ENCODE measurements around the gene PRRC1.

PRRC1 gene

GRCh38 chr5:127517480-127518318 lies at the start of gene PRRC1 (continued):
- TF ChIP-seq ZFP41 (tag by site-specific recombination; IDR thresholded peaks at IDR 0.05; ENCODE audit: borderline replicate concordance) (no peak), ZBTB8A (tag by site-specific recombination; IDR thresholded peaks at IDR 0.05) (no peak; the same call in 1 of the 2 replicates), ZNF221 (tag by site-specific recombination; IDR thresholded peaks at IDR 0.05; ENCODE audit: borderline replicate concordance) (no peak), ZNF629 (tag by site-specific recombination; IDR thresholded peaks at IDR 0.05) (no peak), ZNF423 (tag by site-specific recombination; IDR thresholded peaks at IDR 0.05) (0 out of 2 replicates have a peak, but pooled peaks have one; percentile 48), ZNF776 (tag by site-specific recombination; IDR thresholded peaks at IDR 0.05; ENCODE audit: borderline replicate concordance) (no peak), ZNF24 (tag by site-specific recombination; IDR thresholded peaks at IDR 0.05) (no peak), ZNF560 (tag by site-specific recombination; IDR thresholded peaks at IDR 0.05; ENCODE audit: borderline replicate concordance) (no peak), ZNF19 (tag by site-specific recombination; IDR thresholded peaks at IDR 0.05; ENCODE audit: low read depth) (no peak), ZNF184 (tag by site-specific recombination; IDR thresholded peaks at IDR 0.05) (no peak), ZBTB21 (tag by site-specific recombination; IDR thresholded peaks at IDR 0.05) (no peak), MZF1 (tag by site-specific recombination; IDR thresholded peaks at IDR 0.05; ENCODE audit: borderline replicate concordance) (no peak), ZNF112 (tag by site-specific recombination; IDR thresholded peaks at IDR 0.05) (no peak), ZBTB48 (tag by site-specific recombination; IDR thresholded peaks at IDR 0.05) (peak; percentile 79; the same call in 1 of the 2 replicates), GLIS2 (tag by site-specific recombination; IDR thresholded peaks at IDR 0.05) (peak; percentile 69), GLI4 (tag by site-specific recombination; IDR thresholded peaks at IDR 0.05) (no peak), ZNF555 (tag by site-specific recombination; conservative IDR thresholded peaks at IDR 0.05) (no peak)
- TF ChIP-seq, protein P1, sequence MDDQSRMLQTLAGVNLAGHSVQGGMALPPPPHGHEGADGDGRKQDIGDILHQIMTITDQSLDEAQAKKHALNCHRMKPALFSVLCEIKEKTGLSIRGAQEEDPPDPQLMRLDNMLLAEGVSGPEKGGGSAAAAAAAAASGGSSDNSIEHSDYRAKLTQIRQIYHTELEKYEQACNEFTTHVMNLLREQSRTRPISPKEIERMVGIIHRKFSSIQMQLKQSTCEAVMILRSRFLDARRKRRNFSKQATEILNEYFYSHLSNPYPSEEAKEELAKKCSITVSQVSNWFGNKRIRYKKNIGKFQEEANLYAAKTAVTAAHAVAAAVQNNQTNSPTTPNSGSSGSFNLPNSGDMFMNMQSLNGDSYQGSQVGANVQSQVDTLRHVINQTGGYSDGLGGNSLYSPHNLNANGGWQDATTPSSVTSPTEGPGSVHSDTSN (CRISPR knock-in tag; IDR thresholded peaks at IDR 0.05), result 0 out of 2 replicates have a peak, but pooled peaks have one; percentile 24
- TF ChIP-seq, protein P2, sequence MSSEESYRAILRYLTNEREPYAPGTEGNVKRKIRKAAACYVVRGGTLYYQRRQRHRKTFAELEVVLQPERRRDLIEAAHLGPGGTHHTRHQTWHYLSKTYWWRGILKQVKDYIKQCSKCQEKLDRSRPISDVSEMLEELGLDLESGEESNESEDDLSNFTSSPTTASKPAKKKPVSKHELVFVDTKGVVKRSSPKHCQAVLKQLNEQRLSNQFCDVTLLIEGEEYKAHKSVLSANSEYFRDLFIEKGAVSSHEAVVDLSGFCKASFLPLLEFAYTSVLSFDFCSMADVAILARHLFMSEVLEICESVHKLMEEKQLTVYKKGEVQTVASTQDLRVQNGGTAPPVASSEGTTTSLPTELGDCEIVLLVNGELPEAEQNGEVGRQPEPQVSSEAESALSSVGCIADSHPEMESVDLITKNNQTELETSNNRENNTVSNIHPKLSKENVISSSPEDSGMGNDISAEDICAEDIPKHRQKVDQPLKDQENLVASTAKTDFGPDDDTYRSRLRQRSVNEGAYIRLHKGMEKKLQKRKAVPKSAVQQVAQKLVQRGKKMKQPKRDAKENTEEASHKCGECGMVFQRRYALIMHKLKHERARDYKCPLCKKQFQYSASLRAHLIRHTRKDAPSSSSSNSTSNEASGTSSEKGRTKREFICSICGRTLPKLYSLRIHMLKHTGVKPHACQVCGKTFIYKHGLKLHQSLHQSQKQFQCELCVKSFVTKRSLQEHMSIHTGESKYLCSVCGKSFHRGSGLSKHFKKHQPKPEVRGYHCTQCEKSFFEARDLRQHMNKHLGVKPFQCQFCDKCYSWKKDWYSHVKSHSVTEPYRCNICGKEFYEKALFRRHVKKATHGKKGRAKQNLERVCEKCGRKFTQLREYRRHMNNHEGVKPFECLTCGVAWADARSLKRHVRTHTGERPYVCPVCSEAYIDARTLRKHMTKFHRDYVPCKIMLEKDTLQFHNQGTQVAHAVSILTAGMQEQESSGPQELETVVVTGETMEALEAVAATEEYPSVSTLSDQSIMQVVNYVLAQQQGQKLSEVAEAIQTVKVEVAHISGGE (tag by site-specific recombination; conservative IDR thresholded peaks at IDR 0.05; ENCODE audit: low read depth), result peak; percentile 39; the same call in 1 of the 2 replicates
- TF ChIP-seq, protein P3, sequence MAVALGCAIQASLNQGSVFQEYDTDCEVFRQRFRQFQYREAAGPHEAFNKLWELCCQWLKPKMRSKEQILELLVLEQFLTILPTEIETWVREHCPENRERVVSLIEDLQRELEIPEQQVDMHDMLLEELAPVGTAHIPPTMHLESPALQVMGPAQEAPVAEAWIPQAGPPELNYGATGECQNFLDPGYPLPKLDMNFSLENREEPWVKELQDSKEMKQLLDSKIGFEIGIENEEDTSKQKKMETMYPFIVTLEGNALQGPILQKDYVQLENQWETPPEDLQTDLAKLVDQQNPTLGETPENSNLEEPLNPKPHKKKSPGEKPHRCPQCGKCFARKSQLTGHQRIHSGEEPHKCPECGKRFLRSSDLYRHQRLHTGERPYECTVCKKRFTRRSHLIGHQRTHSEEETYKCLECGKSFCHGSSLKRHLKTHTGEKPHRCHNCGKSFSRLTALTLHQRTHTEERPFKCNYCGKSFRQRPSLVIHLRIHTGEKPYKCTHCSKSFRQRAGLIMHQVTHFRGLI (tag by site-specific recombination; IDR thresholded peaks at IDR 0.05), result no peak
- TF ChIP-seq, protein P4, sequence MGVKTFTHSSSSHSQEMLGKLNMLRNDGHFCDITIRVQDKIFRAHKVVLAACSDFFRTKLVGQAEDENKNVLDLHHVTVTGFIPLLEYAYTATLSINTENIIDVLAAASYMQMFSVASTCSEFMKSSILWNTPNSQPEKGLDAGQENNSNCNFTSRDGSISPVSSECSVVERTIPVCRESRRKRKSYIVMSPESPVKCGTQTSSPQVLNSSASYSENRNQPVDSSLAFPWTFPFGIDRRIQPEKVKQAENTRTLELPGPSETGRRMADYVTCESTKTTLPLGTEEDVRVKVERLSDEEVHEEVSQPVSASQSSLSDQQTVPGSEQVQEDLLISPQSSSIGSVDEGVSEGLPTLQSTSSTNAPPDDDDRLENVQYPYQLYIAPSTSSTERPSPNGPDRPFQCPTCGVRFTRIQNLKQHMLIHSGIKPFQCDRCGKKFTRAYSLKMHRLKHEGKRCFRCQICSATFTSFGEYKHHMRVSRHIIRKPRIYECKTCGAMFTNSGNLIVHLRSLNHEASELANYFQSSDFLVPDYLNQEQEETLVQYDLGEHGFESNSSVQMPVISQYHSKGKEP (tag by site-specific recombination; IDR thresholded peaks at IDR 0.05), result no peak
- TF ChIP-seq, protein P5, sequence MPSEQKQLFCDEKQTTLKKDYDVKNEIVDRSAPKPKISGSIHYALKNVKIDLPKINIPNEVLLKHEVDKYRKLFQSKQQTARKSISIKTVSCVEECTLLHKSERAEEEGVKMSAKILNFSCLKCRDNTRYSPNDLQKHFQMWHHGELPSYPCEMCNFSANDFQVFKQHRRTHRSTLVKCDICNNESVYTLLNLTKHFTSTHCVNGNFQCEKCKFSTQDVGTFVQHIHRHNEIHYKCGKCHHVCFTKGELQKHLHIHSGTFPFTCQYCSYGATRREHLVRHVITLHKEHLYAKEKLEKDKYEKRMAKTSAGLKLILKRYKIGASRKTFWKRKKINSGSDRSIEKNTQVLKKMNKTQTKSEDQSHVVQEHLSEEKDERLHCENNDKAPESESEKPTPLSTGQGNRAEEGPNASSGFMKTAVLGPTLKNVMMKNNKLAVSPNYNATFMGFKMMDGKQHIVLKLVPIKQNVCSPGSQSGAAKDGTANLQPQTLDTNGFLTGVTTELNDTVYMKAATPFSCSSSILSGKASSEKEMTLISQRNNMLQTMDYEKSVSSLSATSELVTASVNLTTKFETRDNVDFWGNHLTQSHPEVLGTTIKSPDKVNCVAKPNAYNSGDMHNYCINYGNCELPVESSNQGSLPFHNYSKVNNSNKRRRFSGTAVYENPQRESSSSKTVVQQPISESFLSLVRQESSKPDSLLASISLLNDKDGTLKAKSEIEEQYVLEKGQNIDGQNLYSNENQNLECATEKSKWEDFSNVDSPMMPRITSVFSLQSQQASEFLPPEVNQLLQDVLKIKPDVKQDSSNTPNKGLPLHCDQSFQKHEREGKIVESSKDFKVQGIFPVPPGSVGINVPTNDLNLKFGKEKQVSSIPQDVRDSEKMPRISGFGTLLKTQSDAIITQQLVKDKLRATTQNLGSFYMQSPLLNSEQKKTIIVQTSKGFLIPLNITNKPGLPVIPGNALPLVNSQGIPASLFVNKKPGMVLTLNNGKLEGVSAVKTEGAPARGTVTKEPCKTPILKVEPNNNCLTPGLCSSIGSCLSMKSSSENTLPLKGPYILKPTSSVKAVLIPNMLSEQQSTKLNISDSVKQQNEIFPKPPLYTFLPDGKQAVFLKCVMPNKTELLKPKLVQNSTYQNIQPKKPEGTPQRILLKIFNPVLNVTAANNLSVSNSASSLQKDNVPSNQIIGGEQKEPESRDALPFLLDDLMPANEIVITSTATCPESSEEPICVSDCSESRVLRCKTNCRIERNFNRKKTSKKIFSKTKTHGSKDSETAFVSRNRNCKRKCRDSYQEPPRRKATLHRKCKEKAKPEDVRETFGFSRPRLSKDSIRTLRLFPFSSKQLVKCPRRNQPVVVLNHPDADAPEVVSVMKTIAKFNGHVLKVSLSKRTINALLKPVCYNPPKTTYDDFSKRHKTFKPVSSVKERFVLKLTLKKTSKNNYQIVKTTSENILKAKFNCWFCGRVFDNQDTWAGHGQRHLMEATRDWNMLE (tag by site-specific recombination; conservative IDR thresholded peaks at IDR 0.05; ENCODE audit: low read depth), result no peak
- TF ChIP-seq, protein P6, sequence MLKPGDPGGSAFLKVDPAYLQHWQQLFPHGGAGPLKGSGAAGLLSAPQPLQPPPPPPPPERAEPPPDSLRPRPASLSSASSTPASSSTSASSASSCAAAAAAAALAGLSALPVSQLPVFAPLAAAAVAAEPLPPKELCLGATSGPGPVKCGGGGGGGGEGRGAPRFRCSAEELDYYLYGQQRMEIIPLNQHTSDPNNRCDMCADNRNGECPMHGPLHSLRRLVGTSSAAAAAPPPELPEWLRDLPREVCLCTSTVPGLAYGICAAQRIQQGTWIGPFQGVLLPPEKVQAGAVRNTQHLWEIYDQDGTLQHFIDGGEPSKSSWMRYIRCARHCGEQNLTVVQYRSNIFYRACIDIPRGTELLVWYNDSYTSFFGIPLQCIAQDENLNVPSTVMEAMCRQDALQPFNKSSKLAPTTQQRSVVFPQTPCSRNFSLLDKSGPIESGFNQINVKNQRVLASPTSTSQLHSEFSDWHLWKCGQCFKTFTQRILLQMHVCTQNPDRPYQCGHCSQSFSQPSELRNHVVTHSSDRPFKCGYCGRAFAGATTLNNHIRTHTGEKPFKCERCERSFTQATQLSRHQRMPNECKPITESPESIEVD (tag by site-specific recombination; IDR thresholded peaks at IDR 0.05), result no peak
